ENCODE measurements around the gene WDFY4.

- no peak for TF ChIP-seq PAX5 (IDR thresholded peaks at IDR 0.05; ENCODE audit: insufficient read depth, low read length, severe bottlenecking)
- no peak for TF ChIP-seq TAF1 (IDR thresholded peaks at IDR 0.05; ENCODE audit: low read depth, low read length)
- TF ChIP-seq POLR2A (IDR thresholded peaks at IDR 0.05; ENCODE audit: low read depth, low read length): no peak
- TF ChIP-seq POLR2AphosphoS5 (IDR thresholded peaks at IDR 0.05; ENCODE audit: low read depth, low read length): no peak
- TF ChIP-seq POU2F2 (IDR thresholded peaks at IDR 0.05; ENCODE audit: low read depth, low read length): no peak
These were observed 149.7 kb downstream of the WDFY4 start for GRCh38 chr10:48834189-48834965.

All from GM12891 (cell line).